HG02943 (cell line): ENCODE measurements around the gene CHD2.
"Not testable (repeated sequence)": the region's sequence is repeated elsewhere in the genome, so short reads cannot be mapped to it uniquely, and the experiment has no call there.

Source experiments
- ATAC-seq: cut with Tn5 transposase; IDR thresholded peaks from one replicate; pipeline ENCODE4 v1.9.1; 2021; ENCODE audit warnings: mild to moderate bottlenecking, low read depth, moderate library complexity; ENCODE audit not compliant: unreplicated experiment

CHD2 gene

GRCh38 chr15:93060336-93061248 is 160.5 kb downstream of the CHD2 start:
- no peak for ATAC-seq

- ATAC-seq: not testable (repeated sequence)
These were observed 162.6 kb downstream of the CHD2 start for GRCh38 chr15:93062628-93063261.

- no peak for ATAC-seq
These were observed 163.1 kb downstream of the CHD2 start for GRCh38 chr15:93063262-93063671.

GRCh38 chr15:93063796-93064690 is 163.9 kb downstream of the CHD2 start:
- ATAC-seq: no peak

- no peak for ATAC-seq
These were observed 165.5 kb downstream of the CHD2 start for GRCh38 chr15:93065641-93066045.

- ATAC-seq: no peak
These were observed 166.1 kb downstream of the CHD2 start for GRCh38 chr15:93066224-93066681.

GRCh38 chr15:93066834-93067648 is 166.9 kb downstream of the CHD2 start:
- ATAC-seq: no peak

- no peak for ATAC-seq
These were observed 167.5 kb downstream of the CHD2 start for GRCh38 chr15:93067649-93068085.

- ATAC-seq: no peak
These were observed 168.6 kb downstream of the CHD2 start for GRCh38 chr15:93068581-93069199.

- no peak for ATAC-seq
These were observed 170.0 kb downstream of the CHD2 start for GRCh38 chr15:93070132-93070531.

- ATAC-seq: no peak
These were observed 170.6 kb downstream of the CHD2 start for GRCh38 chr15:93070551-93071296.

GRCh38 chr15:93071469-93071936 is 171.4 kb downstream of the CHD2 start:
- ATAC-seq: no peak

GRCh38 chr15:93072011-93072410 is 171.9 kb downstream of the CHD2 start:
- no peak for ATAC-seq

GRCh38 chr15:93072411-93073394 is 172.6 kb downstream of the CHD2 start:
- no peak for ATAC-seq

GRCh38 chr15:93073465-93073952 is 173.4 kb downstream of the CHD2 start:
- ATAC-seq: no peak

GRCh38 chr15:93074599-93074998 is 174.5 kb downstream of the CHD2 start:
- ATAC-seq: no peak

- no peak for ATAC-seq
These were observed 176.1 kb downstream of the CHD2 start for GRCh38 chr15:93076217-93076616.
